ENCODE data around the gene WDR37. TPM values are rescaled to one million over a fixed set of nuclear protein-coding genes. Genes with fewer than 3 reads are reported as not detected.

The WDR37 gene
- total RNA-seq, 2 donors from 2014 or later = 23.6 to 29.7 TPM

DNA sequence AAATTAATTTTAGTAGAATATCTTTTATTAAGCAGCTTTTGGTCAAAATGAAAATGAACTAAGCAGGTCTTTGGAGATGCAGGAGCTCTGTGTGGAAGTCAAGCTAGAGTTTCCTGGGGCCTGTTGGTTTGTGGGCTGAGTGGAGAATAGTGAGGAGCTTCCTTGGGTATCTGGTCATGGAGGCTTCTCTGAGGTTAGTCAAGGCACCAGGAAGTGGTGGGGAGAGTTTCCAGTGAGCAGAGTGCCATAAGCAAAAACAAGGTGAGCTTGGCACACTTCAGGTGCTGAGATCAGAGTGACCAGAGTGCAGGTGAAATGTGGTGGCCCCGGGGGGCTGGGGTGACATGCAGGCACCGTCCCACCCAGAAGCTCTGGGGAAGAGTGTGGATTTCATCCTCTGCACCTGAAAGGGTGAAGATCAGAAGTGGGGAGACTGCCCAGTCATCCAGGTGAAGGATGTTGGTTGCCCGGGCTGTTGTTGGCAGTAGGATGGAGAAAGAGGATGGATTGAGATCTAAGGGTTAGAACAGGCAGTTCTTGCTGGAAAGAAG, 77.4 kb downstream of the WDR37 start:
- H3K9me3 ChIP-seq (ENCODE audit: control insufficient read depth, low read length, poor library complexity, severe bottlenecking) = peaks cover 2% of the 10 kb centered on the region
- Mint-ChIP-seq H3K27me3 (no peaks in the 10 kb centered on the region), H3K36me3 (ENCODE audit: low read depth) (peaks cover 2% of the 10 kb centered on the region), H3K4me3 (peak overlapping the region; percentile 26), H3K27ac (peak overlapping the region; percentile 2), H3K4me1 (peaks cover 6% of the 10 kb centered on the region)
- no peak for ATAC-seq
- no peak for DNase-seq

DNA sequence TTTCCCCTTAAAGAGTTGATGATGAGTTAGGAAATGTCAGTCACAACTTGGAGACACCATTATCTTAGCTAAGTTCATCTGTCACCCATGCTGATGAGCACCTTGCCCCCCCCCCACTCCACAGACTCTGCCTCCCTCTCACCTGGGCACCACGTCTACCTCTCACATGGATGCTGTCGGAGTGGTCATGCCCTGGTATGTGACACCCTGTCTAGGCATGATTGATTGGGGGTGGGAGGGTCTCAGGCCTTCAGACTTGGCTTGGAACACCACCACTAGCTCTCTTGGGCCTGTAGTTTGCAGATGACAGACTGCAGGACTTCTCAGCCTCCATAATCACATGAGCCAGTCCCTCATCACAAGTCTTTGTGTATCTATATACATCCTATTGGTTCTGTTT, 78.0 kb downstream of the WDR37 start:
- H3K4me3 Mint-ChIP-seq = no peak overlapping the region
- DNase-seq (no peak), ATAC-seq (no peak)
- H3K36me3 Mint-ChIP-seq (ENCODE audit: low read depth) = peaks cover 2% of the 10 kb centered on the region
- peaks cover 2% of the 10 kb centered on the region for H3K9me3 ChIP-seq (ENCODE audit: control insufficient read depth, low read length, poor library complexity, severe bottlenecking)
- no peak overlapping the region for H3K27ac Mint-ChIP-seq
- H3K27me3 Mint-ChIP-seq = no peaks in the 10 kb centered on the region
- H3K4me1 Mint-ChIP-seq = peaks cover 6% of the 10 kb centered on the region

DNA sequence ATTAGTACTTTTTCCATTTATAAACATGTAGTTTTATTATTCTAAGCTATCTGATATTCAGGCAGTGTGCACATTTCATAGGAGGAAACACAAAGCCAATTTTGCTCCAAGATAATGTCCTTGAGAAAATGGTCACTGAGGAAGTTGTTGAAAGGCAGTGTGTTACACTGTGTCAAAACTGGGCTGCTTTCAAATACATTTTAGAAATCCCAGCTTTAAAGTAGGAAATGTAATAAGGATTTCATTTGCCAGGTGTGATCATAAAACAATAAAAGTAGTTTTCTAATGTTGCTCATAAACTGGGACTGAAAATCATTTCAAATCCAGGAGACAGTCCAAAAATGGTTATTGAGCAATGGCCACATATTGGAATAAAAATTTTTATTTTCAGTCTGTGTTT, 80.1 kb downstream of the WDR37 start:
- ATAC-seq (no peak), DNase-seq (no peak)
- H3K27ac Mint-ChIP-seq = no peak overlapping the region
- peaks cover 4% of the 10 kb centered on the region for H3K9me3 ChIP-seq (ENCODE audit: control insufficient read depth, low read length, poor library complexity, severe bottlenecking)
- H3K27me3 Mint-ChIP-seq = peaks cover 3% of the 10 kb centered on the region
- H3K36me3 Mint-ChIP-seq (ENCODE audit: low read depth) = peaks cover 4% of the 10 kb centered on the region
- H3K4me1 Mint-ChIP-seq = peaks cover 6% of the 10 kb centered on the region
- H3K4me3 Mint-ChIP-seq = no peak overlapping the region

DNA sequence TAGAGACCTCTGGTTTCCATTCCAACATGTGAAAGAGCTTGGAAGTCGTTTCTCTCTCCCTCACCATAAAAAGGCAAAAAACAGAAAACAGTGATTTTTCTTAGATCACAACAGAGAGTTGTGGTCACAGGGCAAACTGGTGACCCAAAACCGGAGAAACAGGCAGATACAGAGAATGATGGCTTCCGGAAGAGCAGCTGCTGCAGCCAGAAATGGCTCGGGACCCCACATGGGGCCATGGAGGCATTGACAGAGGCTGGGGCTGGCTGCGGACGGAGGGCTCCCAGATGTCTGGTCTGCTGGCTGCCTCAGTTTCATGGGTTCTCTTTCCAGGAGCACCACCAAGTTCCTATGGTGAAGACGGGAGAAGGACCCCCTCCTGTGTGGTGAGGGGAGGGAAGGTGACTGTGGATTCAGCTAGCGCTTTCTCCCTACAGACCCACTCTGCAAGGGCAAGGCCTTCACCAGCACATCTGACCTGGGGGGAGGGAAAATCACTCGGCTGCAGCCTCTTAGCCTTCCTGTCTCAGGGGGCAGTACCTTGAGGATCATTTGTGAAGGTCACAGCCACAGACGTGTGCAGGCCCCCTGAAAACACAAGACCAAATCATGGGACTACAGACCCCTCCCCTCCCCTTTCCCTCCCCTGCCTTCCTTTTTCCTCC, 81.4 kb downstream of the WDR37 start:
- Mint-ChIP-seq H3K4me1 (peaks cover 6% of the 10 kb centered on the region), H3K27me3 (peaks cover 7% of the 10 kb centered on the region), H3K27ac (no peak overlapping the region), H3K36me3 (ENCODE audit: low read depth) (peaks cover 4% of the 10 kb centered on the region), H3K4me3 (no peak overlapping the region)
- DNase-seq = no peak
- no peak for ATAC-seq
- peaks cover 4% of the 10 kb centered on the region for H3K9me3 ChIP-seq (ENCODE audit: control insufficient read depth, low read length, poor library complexity, severe bottlenecking)

DNA sequence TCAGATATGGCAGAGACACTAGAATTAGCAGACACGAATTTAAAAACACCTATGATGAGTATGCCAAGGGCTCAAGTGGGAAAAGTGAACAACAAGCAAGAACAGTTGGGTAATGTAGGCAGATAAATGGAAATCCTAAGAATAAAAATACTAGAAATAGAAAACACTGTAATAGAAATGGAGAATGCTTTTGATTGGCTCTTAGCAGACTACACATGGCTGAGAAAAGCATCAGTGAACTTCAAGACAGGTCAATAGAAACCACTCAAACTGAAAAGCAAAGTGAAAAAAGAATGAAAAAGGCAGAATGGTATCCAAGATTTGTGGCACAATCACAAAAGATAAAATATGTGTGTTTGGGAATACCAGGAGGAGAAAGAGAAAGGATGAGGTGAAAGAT, 82.3 kb downstream of the WDR37 start:
- peaks cover 4% of the 10 kb centered on the region for H3K4me1 Mint-ChIP-seq
- ATAC-seq (no peak), DNase-seq (no peak)
- H3K27ac Mint-ChIP-seq = no peak overlapping the region
- peaks cover 4% of the 10 kb centered on the region for H3K36me3 Mint-ChIP-seq (ENCODE audit: low read depth)
- peaks cover 4% of the 10 kb centered on the region for H3K9me3 ChIP-seq (ENCODE audit: control insufficient read depth, low read length, poor library complexity, severe bottlenecking)
- H3K4me3 Mint-ChIP-seq = no peak overlapping the region
- peaks cover 11% of the 10 kb centered on the region for H3K27me3 Mint-ChIP-seq

DNA sequence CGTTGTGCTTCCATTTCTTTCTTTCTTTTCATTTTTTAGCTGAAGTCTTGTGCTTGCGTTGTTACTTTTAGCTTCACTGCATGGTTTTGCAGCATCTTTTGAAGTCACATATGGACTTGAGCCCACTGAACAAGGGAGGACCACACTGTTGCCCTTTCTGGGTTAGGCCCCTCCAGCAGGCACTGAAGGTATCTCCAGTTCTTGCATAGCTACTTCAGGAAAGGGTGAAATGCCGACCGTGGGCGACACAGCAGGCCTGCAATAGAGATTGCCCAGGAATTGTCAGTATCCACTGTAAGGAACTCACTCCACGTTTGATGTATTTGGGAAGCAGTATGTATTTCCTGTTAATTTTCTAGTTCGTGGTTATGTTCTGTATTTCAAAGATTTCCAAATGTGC, 85.1 kb downstream of the WDR37 start:
- H3K9me3 ChIP-seq (ENCODE audit: control insufficient read depth, low read length, poor library complexity, severe bottlenecking) = peaks cover 4% of the 10 kb centered on the region
- ATAC-seq (no peak), DNase-seq (no peak)
- H3K27ac Mint-ChIP-seq = no peak overlapping the region
- H3K4me1 Mint-ChIP-seq = no peaks in the 10 kb centered on the region
- H3K27me3 Mint-ChIP-seq = peaks cover 17% of the 10 kb centered on the region
- peaks cover 4% of the 10 kb centered on the region for H3K36me3 Mint-ChIP-seq (ENCODE audit: low read depth)
- no peak overlapping the region for H3K4me3 Mint-ChIP-seq

DNA sequence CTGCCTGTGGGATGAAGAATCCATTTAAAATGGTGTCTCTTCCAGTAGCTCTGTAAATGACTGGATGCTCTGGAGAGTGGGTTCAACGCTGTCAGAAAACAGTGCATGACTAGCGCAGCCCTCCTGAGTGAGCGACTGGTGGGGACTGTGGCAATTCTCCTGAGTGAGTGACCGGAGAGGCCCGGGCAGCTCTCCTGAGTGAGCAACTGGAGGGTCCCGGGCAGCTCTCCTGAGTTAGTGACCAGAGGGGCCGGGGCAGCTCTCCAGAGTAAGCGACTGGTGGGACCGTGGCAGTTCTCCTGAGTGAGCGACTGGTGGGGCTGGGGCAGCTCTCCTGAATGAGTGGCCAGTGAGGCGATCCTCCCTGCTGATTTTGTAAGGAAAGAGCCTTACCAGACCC, 85.5 kb downstream of the WDR37 start:
- DNase-seq = no peak
- Mint-ChIP-seq H3K27ac (no peak overlapping the region), H3K27me3 (peaks cover 17% of the 10 kb centered on the region), H3K4me1 (no peaks in the 10 kb centered on the region), H3K4me3 (no peak overlapping the region), H3K36me3 (ENCODE audit: low read depth) (peaks cover 4% of the 10 kb centered on the region)
- peaks cover 4% of the 10 kb centered on the region for H3K9me3 ChIP-seq (ENCODE audit: control insufficient read depth, low read length, poor library complexity, severe bottlenecking)
- no peak for ATAC-seq

DNA sequence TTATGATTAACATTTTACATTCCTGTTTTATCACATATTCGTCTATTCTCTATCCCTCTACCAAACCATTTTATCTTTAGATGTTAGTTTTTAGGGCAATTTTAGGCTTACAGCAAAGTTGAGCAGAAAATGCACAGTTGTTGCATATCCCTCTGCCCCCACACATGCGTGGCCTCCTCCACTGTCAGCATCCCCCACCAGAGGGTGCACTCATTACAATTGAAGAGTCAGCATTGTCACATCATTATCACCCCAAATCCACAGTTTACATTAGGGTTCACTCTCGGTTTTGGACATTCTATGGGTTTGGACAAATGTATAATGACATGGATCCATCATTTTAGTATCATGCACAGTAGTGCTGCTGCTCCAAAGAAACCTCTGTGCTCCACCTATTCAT, 86.4 kb downstream of the WDR37 start:
- Mint-ChIP-seq H3K27ac (no peak overlapping the region), H3K4me1 (no peaks in the 10 kb centered on the region), H3K4me3 (no peak overlapping the region), H3K36me3 (ENCODE audit: low read depth) (peaks cover 4% of the 10 kb centered on the region), H3K27me3 (peaks cover 17% of the 10 kb centered on the region)
- DNase-seq (no peak), ATAC-seq (no peak)
- peaks cover 4% of the 10 kb centered on the region for H3K9me3 ChIP-seq (ENCODE audit: control insufficient read depth, low read length, poor library complexity, severe bottlenecking)

DNA sequence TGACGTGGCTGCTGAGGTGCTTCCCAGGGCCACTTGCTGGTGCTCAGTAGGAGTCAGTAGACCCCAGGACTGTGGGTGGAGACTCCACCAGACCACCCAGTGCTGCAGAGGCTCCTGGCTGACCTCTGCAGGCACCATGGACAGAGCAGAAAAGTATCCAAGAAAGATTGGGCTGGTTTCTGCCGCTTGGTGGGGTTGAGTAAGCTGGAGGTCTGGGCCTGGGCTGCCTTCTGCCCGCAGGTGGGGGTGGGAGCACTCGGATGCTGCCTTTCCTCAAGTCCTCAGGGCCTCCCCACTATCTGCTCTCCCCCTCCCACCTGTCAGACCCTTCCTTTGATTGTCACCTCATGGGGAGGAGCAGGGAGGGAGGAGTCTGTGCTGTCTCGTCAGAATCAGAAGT, 91.6 kb downstream of the WDR37 start:
- peaks cover 10% of the 10 kb centered on the region for H3K4me1 Mint-ChIP-seq
- no peaks in the 10 kb centered on the region for H3K9me3 ChIP-seq (ENCODE audit: control insufficient read depth, low read length, poor library complexity, severe bottlenecking)
- peaks cover 30% of the 10 kb centered on the region for H3K27me3 Mint-ChIP-seq
- no peak for ATAC-seq
- no peak overlapping the region for H3K27ac Mint-ChIP-seq
- DNase-seq = no peak
- no peak overlapping the region for H3K4me3 Mint-ChIP-seq
- H3K36me3 Mint-ChIP-seq (ENCODE audit: low read depth) = no peaks in the 10 kb centered on the region

DNA sequence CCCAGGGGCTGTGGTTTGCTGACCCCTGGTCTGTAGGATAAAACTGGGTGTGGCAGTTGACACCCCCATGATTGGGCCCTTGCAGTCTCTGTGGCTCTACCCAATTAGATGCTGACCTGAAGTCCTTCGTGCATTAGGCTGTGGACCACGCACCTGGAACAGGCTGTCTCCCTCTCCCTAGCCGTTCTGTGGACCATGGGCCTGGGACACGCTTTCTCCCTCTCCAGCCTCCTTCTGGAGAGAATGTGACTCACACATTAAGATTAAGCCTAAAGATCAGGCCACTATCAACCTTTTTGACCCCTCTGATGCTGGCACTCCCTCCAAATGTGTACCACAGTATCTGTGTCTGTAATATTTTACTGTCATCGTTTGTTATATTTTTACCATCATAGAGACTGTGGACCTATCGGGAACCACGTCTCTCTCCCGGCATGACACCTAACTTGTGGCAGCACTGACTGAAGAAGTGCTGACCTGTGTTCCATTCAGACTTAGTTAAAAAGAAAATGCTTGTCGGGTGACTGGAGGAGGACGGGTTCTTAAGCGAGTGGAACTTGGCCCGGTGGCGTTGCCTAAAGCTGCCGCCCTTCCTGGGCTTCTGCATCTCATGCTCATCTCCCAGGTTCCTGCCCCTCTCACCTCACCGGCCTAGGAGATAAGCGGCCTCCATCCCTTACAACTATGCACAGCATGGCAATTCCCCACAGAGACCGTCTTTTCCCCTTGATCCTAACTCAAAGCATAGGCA, 92.8 kb downstream of the WDR37 start:
- no peak for DNase-seq
- H3K4me3 Mint-ChIP-seq = no peak overlapping the region
- H3K36me3 Mint-ChIP-seq (ENCODE audit: low read depth) = no peaks in the 10 kb centered on the region
- ATAC-seq = no peak
- peak overlapping the region; percentile 12 for H3K27ac Mint-ChIP-seq
- H3K9me3 ChIP-seq (ENCODE audit: control insufficient read depth, low read length, poor library complexity, severe bottlenecking) = no peaks in the 10 kb centered on the region
- peaks cover 10% of the 10 kb centered on the region for H3K4me1 Mint-ChIP-seq
- peaks cover 26% of the 10 kb centered on the region for H3K27me3 Mint-ChIP-seq

DNA sequence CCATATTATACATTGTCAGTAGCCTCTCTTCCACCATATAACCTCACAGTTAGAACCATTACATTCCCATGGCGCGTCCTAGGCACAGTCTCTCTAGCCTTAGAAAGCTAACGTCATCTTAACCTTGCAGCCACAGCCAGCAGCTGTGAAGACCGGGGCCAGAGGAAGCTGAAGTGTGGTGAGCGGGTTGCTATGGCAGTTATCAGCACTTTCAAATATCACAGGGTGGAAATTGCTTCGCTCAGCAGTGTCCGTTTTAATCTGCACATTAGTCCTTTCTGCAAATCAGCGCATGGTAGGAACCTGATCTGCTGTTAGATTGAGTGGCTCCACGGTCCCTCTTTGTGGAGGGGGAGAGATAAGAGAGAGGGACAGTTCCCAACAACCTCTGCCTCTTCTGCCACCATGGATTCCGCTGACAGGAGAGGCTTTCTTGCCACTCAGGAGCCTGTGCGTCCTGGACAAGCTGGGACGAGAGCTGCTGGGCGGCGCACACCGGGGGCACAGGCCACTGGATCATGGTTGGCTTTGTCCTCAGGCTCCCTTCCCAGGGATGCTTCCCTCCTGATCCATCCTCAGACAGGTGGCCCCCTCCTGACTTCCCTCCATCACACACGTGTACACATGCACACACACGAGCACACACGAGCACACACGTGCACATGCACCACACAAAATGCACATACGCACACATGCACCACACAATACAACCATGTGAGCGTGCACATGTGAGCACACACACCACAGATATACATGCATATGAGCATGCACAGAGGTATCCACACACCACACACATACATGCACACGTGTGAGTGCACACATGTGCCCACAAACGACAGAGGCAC, 93.8 kb downstream of the WDR37 start:
- Mint-ChIP-seq H3K4me1 (peaks cover 10% of the 10 kb centered on the region), H3K27me3 (peaks cover 30% of the 10 kb centered on the region), H3K27ac (peak overlapping the region; percentile 45), H3K36me3 (ENCODE audit: low read depth) (no peaks in the 10 kb centered on the region), H3K4me3 (no peak overlapping the region)
- ATAC-seq (peak; percentile 60), DNase-seq (no peak)
- H3K9me3 ChIP-seq (ENCODE audit: control insufficient read depth, low read length, poor library complexity, severe bottlenecking) = no peaks in the 10 kb centered on the region

DNA sequence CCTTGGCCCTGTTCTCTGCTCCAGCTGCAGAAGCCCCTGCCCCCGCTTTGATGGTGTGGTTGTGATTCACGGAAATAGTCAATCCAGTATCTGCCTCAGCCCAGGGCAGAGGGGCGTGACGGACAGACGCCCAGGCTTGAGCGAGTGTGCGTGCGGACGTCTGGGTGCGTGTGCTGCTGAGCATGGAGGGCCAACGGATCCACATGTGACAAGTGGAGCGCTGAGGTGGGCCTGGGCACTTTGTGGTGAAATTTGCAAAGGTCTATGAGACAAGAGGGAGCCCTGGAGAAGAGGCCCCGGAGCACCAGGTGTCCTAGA, 94.4 kb downstream of the WDR37 start:
- Mint-ChIP-seq H3K36me3 (ENCODE audit: low read depth) (no peaks in the 10 kb centered on the region), H3K4me1 (peaks cover 10% of the 10 kb centered on the region), H3K4me3 (peak overlapping the region; percentile 59), H3K27ac (peak overlapping the region; percentile 45), H3K27me3 (peaks cover 32% of the 10 kb centered on the region)
- ATAC-seq (no peak), DNase-seq (no peak)
- no peaks in the 10 kb centered on the region for H3K9me3 ChIP-seq (ENCODE audit: control insufficient read depth, low read length, poor library complexity, severe bottlenecking)

Data from T-helper 17 cell (primary cell).